ENCODE measurements around the gene GRIP1.

The GRIP1 gene

GRCh38 chr12:66647034-66647691, 31.7 kb downstream of the GRIP1 start:
- no peak for DNase-seq (ENCODE audit: low read depth in 2 of 2)

- DNase-seq (ENCODE audit: low read depth in 2 of 2): no peak
Observed at GRCh38 chr12:66644151-66644550, 34.7 kb downstream of the GRIP1 start.

- no peak for DNase-seq (ENCODE audit: low read depth in 2 of 2)
Observed at GRCh38 chr12:66640691-66641460, 38.0 kb downstream of the GRIP1 start.

GRCh38 chr12:66638666-66639065, 40.2 kb downstream of the GRIP1 start:
- no peak for DNase-seq (ENCODE audit: low read depth in 2 of 2)

GRCh38 chr12:66637699-66638301, 41.1 kb downstream of the GRIP1 start:
- DNase-seq (ENCODE audit: low read depth in 2 of 2): no peak

- no peak for DNase-seq (ENCODE audit: low read depth in 2 of 2)
Observed at GRCh38 chr12:66636771-66637170, 42.1 kb downstream of the GRIP1 start.

GRCh38 chr12:66633676-66634075, 45.2 kb downstream of the GRIP1 start:
- DNase-seq (ENCODE audit: low read depth in 2 of 2): no peak

GRCh38 chr12:66629138-66629870, 49.6 kb downstream of the GRIP1 start:
- no peak for DNase-seq (ENCODE audit: low read depth in 2 of 2)

- DNase-seq (ENCODE audit: low read depth in 2 of 2): no peak
Observed at GRCh38 chr12:66627988-66628317, 50.9 kb downstream of the GRIP1 start.

- no peak for DNase-seq (ENCODE audit: low read depth in 2 of 2)
Observed at GRCh38 chr12:66627270-66627987, 51.4 kb downstream of the GRIP1 start.

- no peak for DNase-seq (ENCODE audit: low read depth in 2 of 2)
Observed at GRCh38 chr12:66624806-66625205, 54.1 kb downstream of the GRIP1 start.

- DNase-seq (ENCODE audit: low read depth in 2 of 2): no peak
Observed at GRCh38 chr12:66623455-66623854, 55.4 kb downstream of the GRIP1 start.

- DNase-seq (ENCODE audit: low read depth in 2 of 2): no peak
Observed at GRCh38 chr12:66620688-66621087, 58.2 kb downstream of the GRIP1 start.

GRCh38 chr12:66620026-66620425, 58.9 kb downstream of the GRIP1 start:
- DNase-seq (ENCODE audit: low read depth in 2 of 2): no peak

GRCh38 chr12:66617991-66618390, 60.9 kb downstream of the GRIP1 start:
- DNase-seq (ENCODE audit: low read depth in 2 of 2): no peak

GRCh38 chr12:66612090-66612775, 66.6 kb downstream of the GRIP1 start:
- no peak for DNase-seq (ENCODE audit: low read depth in 2 of 2)

GRCh38 chr12:66607147-66607546, 71.7 kb downstream of the GRIP1 start:
- no peak for DNase-seq (ENCODE audit: low read depth in 2 of 2)

- DNase-seq (ENCODE audit: low read depth in 2 of 2): no peak
Observed at GRCh38 chr12:66605293-66605692, 73.6 kb downstream of the GRIP1 start.

- DNase-seq (ENCODE audit: low read depth in 2 of 2): no peak
Observed at GRCh38 chr12:66603981-66604479, 74.8 kb downstream of the GRIP1 start.

GRCh38 chr12:66603461-66603860, 75.4 kb downstream of the GRIP1 start:
- DNase-seq (ENCODE audit: low read depth in 2 of 2): no peak

All from stimulated activated CD4-positive, alpha-beta T cell treated with anti-CD3 and anti-CD28 coated beads, Interleukin-12 subunit alpha, Interleukin-12 subunit beta, amount 100 ng/mL, for 24 hours (primary cell).